ENCODE results near the gene TMPRSS6.

TMPRSS6 gene

GRCh38 chr22:37062702-37063381, 46.7 kb downstream of the TMPRSS6 start:
- no peak for DNase-seq

- no peak for DNase-seq
Measured at GRCh38 chr22:37062376-37062675, 47.2 kb downstream of the TMPRSS6 start.

GRCh38 chr22:37061611-37062375, 47.7 kb downstream of the TMPRSS6 start:
- no peak for DNase-seq

GRCh38 chr22:37060801-37061610, 48.5 kb downstream of the TMPRSS6 start:
- peak; percentile 84 for DNase-seq

GRCh38 chr22:37059876-37060449, 49.5 kb downstream of the TMPRSS6 start:
- no peak for DNase-seq

- no peak for DNase-seq
Measured at GRCh38 chr22:37058917-37059701, 50.4 kb downstream of the TMPRSS6 start.

GRCh38 chr22:37057796-37058510, 51.6 kb downstream of the TMPRSS6 start:
- no peak for DNase-seq

- no peak for DNase-seq
Measured at GRCh38 chr22:37057226-37057625, 52.3 kb downstream of the TMPRSS6 start.

- DNase-seq, result no peak
Measured at GRCh38 chr22:37056246-37056645, 53.3 kb downstream of the TMPRSS6 start.

- no peak for DNase-seq
Measured at GRCh38 chr22:37054600-37055365, 54.7 kb downstream of the TMPRSS6 start.

- DNase-seq, result peak; percentile 83
Measured at GRCh38 chr22:37054056-37054395, 55.5 kb downstream of the TMPRSS6 start.

- no peak for DNase-seq
Measured at GRCh38 chr22:37053310-37054055, 56.0 kb downstream of the TMPRSS6 start.

GRCh38 chr22:37052386-37053309, 56.9 kb downstream of the TMPRSS6 start:
- DNase-seq, result no peak

- peak; percentile 72 for DNase-seq
Measured at GRCh38 chr22:37051391-37052385, 57.8 kb downstream of the TMPRSS6 start, which contains the start of gene KCTD17. KCTD17 (plus strand) TSS chr22:37051742; CDS start chr22:37051761, 19 bp downstream.

- no peak for DNase-seq
Measured at GRCh38 chr22:37050913-37051312, 58.6 kb downstream of the TMPRSS6 start.

- no peak for DNase-seq
Measured at GRCh38 chr22:37049224-37049623, 60.3 kb downstream of the TMPRSS6 start.

GRCh38 chr22:37048133-37048532, 61.4 kb downstream of the TMPRSS6 start:
- DNase-seq, result no peak

- DNase-seq, result peak; percentile 95
Measured at GRCh38 chr22:37047006-37047405, 62.5 kb downstream of the TMPRSS6 start.
